GM19372 (cell line): ENCODE measurements around the gene GOLGA3.
"Not testable (repeated sequence)": the region's sequence is repeated elsewhere in the genome, so short reads cannot be mapped to it uniquely, and the experiment has no call there.

Source experiments
- ATAC-seq: cut with Tn5 transposase; IDR thresholded peaks from one replicate; pipeline ENCODE4 v1.9.1; 2021; ENCODE audit warnings: mild to moderate bottlenecking, low read depth, moderate library complexity; ENCODE audit not compliant: unreplicated experiment

GOLGA3 gene

DNA sequence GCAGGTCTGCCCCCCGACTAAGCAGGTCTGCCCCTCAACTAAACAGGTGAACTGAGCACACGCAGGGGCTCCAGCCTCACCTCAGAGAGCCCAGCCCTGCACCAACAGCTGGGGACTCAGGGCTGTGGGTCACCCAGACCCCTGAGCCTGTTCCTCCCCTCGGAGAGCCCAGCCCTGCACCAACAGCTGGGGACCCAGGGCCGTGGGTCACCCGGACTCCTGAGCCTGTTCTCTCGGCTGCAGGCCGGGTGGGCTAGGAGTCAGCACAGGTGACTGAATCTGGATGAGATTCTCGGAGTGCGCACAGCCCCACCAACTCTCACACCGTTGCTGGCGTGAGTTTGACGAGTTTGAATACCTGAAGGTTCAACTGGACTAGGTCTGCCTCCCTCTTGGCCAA is 46.7 kb downstream of the GOLGA3 start:
- no peak for ATAC-seq

- ATAC-seq = no peak
Observed at GRCh38 chr12:132779781-132780353, 48.8 kb downstream of the GOLGA3 start.

DNA sequence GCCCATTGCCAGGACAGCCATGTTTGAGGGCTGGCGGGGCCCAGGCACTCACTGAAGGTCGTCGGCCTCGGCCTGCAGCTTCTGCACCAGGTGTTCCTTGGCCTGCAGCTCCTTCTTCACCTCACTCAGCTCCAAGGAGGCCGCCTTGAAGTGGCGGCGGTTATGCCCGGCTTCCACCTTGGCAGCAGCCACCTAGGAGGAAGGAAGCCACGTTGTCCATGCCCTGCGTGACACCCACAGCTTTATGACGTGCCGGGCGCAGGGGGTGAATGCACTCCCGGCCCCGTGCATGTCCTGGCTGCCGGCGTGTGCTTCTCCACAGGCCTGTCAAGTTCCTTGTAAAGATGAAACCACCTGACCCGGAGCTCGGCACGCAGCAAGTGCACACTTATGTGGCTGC is 51.1 kb downstream of the GOLGA3 start:
- ATAC-seq = no peak

GRCh38 chr12:132776816-132777568 is 51.7 kb downstream of the GOLGA3 start:
- no peak for ATAC-seq

- not testable (repeated sequence) for ATAC-seq
Observed at GRCh38 chr12:132776230-132776625, 52.4 kb downstream of the GOLGA3 start.

GRCh38 chr12:132775502-132776229 is 53.0 kb downstream of the GOLGA3 start:
- ATAC-seq = no peak

- ATAC-seq = no peak
Observed at GRCh38 chr12:132774646-132775275, 53.9 kb downstream of the GOLGA3 start.

DNA sequence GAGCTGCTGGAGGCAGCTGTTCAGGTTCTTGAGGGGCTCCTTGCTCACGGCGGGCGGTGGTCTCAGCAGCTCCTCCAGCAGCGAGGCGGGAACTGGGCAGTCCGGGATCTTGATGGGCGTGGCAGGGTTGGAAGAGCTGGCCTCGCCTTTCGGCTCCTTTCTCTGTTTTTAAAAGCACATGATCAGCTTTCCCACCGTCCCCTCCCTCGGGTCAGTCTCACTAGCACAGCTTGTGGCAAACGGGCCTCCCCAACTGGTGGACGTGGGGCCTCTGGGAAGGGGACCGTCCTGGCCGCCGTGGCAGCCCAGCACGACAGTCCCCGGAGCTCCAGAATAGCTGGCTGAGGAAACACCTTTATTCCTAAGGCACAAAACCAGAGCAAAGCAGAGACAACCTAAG is 54.5 kb downstream of the GOLGA3 start:
- ATAC-seq = no peak

DNA sequence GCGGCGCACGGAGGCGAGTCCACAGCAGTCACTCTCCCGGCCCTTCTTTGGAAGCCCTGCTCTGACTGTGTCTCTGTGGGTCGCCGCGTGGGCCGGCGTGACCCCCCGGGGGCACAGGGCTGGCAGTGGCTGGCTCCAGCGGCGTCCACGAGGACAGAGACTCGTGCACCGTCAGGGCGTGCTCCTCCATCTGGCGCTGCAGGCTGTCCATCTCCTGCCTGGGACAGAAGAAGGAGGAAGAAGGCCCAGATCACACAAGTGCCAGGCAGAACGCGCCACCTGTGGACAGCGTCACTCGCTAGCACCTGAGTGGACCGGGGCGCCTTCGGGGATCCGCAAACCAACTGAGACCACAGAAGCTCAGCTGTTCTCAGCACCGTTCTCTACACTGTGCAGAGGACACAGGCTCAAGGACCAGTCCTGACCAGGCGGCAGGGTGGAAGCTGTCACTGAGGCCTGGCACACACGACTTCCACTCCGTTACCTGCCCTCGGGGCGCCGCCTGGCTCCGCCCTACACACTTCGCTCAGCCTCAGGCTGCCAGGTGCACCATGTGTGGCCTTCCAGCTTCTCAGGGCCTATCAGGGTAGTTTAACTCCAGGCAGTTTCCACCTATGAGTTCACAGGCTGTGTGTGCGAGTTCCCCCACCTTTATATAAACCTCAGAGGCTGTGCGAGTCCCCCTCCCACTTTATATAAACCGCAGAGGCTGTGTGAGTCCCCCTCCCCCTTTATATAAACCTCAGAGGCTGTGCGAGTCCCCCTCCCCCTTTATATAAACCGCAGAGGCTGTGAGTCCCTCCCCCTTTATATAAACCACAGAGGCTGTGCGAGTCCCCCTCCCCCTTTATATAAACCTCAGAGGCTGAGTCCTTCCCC is 55.4 kb downstream of the GOLGA3 start:
- no peak for ATAC-seq

GRCh38 chr12:132772606-132773005 is 56.1 kb downstream of the GOLGA3 start:
- ATAC-seq = peak; percentile 60

DNA sequence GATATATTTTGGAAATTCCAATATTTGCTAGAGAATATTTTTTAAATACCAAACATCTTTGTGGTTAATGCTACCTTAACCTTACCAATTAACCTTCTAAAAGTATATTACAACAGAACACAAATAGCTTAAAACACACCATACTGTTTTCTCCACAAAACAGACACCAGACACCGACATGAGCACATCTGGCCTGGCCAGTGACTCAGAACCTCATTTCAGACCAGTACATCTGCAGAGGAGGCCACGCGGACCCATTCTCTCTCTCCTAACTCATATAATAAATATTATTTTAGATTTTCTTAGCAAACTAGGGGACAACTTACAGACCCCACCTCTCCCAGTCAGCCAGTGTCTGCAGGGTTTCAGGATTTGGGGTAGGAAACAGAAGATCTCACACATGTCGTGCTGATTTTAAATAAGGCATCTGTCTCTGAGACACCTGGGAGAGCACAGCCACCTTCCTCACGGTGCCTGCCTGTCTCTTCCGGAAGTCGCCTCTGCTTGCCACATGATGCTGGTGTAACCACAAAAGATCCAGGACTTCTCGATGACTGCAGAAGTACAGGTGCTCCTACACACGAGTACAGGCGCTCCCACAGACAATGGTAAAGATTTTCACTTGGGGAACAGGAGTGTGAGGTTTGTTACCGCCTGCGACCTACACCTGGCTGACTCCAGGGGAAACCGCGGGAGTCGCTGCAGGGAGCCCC is 57.4 kb downstream of the GOLGA3 start:
- ATAC-seq = no peak

DNA sequence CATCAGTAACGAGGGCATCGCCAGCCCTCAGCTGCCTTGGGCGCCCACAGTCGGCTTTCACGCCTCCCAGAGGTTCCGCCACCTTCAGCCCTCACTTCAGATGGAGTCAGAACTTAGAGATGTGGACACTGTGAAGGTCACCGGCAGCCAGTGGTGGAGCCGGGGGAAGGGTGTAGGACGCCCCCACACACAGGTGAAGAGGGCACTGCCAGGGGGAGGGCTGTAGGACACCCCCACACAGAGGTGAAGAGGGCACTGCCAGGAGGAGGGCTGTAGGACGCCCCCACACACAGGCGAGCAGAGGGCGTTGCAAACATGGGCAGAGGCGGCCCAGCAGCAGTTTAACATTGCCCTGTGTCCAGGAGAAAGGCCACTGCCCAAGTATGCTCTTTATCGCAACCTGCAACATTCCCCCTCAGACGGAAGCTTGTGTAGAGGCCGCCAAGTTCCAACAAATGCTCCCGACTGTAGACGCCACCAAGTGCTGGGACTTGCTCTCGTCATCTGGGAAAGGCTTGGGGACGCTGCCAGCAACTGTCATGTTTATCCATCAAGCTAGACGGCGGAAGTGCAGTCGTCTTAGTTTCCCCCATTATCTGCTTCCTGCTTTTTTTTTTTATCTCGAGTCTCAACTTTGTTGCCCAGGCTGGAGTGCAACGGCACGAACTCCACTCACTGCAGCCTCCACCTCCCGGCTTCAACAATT is 62.1 kb downstream of the GOLGA3 start:
- ATAC-seq = no peak

- ATAC-seq = no peak
Observed at GRCh38 chr12:132765361-132765760, 63.3 kb downstream of the GOLGA3 start.

GRCh38 chr12:132764231-132764630 is 64.4 kb downstream of the GOLGA3 start:
- no peak for ATAC-seq

DNA sequence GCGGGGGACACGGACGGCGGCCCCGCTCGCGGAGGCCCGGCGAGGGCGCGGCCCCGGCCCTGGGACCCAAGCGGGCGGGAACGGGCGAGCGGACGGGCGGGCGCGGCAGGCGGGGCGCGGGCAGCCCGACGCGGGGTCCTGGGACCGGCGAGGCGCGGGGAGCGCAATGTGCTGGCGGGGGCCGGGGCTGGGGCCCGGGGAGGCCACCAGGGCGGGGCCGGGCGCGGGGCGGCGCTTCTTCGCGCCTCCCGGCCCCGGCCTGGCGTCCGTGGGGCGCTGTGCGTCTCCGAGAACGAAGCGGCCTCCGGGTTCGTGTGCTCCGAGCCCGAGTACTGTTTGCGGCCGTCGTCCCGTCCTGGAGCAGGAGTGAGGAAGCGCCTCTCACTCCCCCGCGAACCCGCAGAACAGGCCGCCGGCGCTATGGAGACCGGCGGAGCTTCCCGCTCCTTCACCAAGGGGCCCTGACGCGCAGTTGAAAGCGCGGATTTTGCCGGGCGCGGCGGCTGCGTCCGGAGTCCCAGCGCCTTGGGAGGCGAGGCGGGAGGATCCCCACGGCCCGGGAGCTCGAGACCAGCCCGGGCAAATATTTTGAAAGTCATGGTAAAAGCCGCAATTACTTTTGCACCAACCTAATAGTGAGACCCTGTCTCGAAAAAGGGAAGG is 66.6 kb downstream of the GOLGA3 start:
- peak; percentile 77 for ATAC-seq

GRCh38 chr12:132761032-132761920 is 67.4 kb downstream of the GOLGA3 start, which contains the start of gene ANKLE2:
ANKLE2 (minus strand) TSS chr12:132761832; CDS start chr12:132761798, 34 bp downstream.
- peak; percentile 38 for ATAC-seq

GRCh38 chr12:132759359-132759758 is 69.3 kb downstream of the GOLGA3 start:
- no peak for ATAC-seq
